H1 (cell line): Measurements from ENCODE around the gene ISM1. TPM values are rescaled to one million over a fixed set of nuclear protein-coding genes. Genes with fewer than 3 reads are reported as not detected.

Experiments
- CTCF ChIA-PET: fragments of 300-600 bp; sonication (Branson Sonifier 250); formaldehyde crosslinking; loops from one replicate; lab custom pipeline; 2021; ENCODE audit not compliant: partially characterized antibody; lab: Charles Lee
- POLR2A ChIA-PET: fragments of 300-600 bp; sonication (Branson Sonifier 250); formaldehyde crosslinking; loops from one replicate; lab custom pipeline; 2021; ENCODE audit warnings: inconsistent platforms; ENCODE audit not compliant: partially characterized antibody; lab: Charles Lee
- DNase-seq, 2 experiments: peaks; one replicate each; pipeline versions ENCODE4 v3.0.0 to v3.0.0-alpha.2; 2010 to 2022; ENCODE audit warnings: low spot score in 2 of 2, low read depth in 1 of 2, mixed read lengths in 1 of 2
- FAIRE-seq: peaks from 2 replicates; lab custom pipeline; 2011; peaks lifted over from hg19 to GRCh38; lab: Jason Lieb, UNC
- H2AFZ ChIP-seq: 2 replicates; pipeline ENCODE4 v1.8.1; 2012; ENCODE audit warnings: low read length, inconsistent platforms
- H2AK5ac ChIP-seq: 2 replicates; pipeline ENCODE4 v1.6.1; 2013; ENCODE audit warnings: low read depth, low read length
- H2BK120ac ChIP-seq: replicated peaks from 2 replicates; pipeline ENCODE3; 2013; ENCODE audit warnings: low read depth, low read length, inconsistent platforms
- H2BK12ac ChIP-seq: 2 replicates; pipeline ENCODE4 v1.6.1; 2013; ENCODE audit warnings: low read depth, low read length
- H2BK15ac ChIP-seq: 2 replicates; pipeline ENCODE4 v1.6.1; 2013; ENCODE audit warnings: low read length
- H2BK20ac ChIP-seq: 2 replicates; pipeline ENCODE4 v1.6.1; 2013; ENCODE audit warnings: low read length
- H2BK5ac ChIP-seq: 2 replicates; pipeline ENCODE4 v1.6.1; 2013; ENCODE audit warnings: low read depth, low read length
- H3K14ac ChIP-seq: 2 replicates; pipeline ENCODE4 v1.6.1; 2013; ENCODE audit warnings: inconsistent platforms; ENCODE audit not compliant: insufficient read length
- H3K18ac ChIP-seq: 2 replicates; pipeline ENCODE4 v1.6.1; 2013; ENCODE audit warnings: low read length; ENCODE audit errors: extremely low read depth
- H3K23ac ChIP-seq: 2 replicates; pipeline ENCODE4 v1.6.1; 2013; ENCODE audit warnings: inconsistent platforms; ENCODE audit not compliant: insufficient read length
- H3K23me2 ChIP-seq: 2 replicates; pipeline ENCODE4 v1.6.1; 2013; ENCODE audit warnings: low read depth, low read length
- H3K27ac ChIP-seq: 2 replicates; pipeline ENCODE4 v1.6.1; 2011; ENCODE audit warnings: low read depth, low read length, inconsistent platforms
- H3K27me3 ChIP-seq, 4 experiments: replicated peaks in 1 of 4; 1 replicate in 1 of 4; 2 replicates in 3 of 4; pipeline versions ENCODE4 v1.6.1 to v1.8.1; 2011 to 2013; ENCODE audit warnings: low read length in 3 of 4, mild to moderate bottlenecking in 3 of 4, inconsistent platforms in 2 of 4, mixed read lengths in 2 of 4, moderate library complexity in 1 of 4; ENCODE audit not compliant: control insufficient read depth in 3 of 4, insufficient read depth in 3 of 4; ENCODE audit errors: extremely low read depth in 1 of 4
- H3K36me3 ChIP-seq, 4 experiments: 2 replicates each; pipeline versions ENCODE4 v1.6.1 to v1.8.1; 2011 to 2013; ENCODE audit warnings: mild to moderate bottlenecking in 4 of 4, low read length in 3 of 4, moderate library complexity in 2 of 4, control low read depth in 1 of 4, inconsistent platforms in 1 of 4; ENCODE audit not compliant: insufficient read depth in 4 of 4, control insufficient read depth in 2 of 4
- H3K4ac ChIP-seq: replicated peaks from 2 replicates; pipeline ENCODE3; 2013; ENCODE audit warnings: low read length, low read depth, mixed read lengths, inconsistent platforms; ENCODE audit not compliant: insufficient read length
- H3K4me1 ChIP-seq, 4 experiments: replicated peaks in 1 of 4; 1 replicate in 1 of 4; 2 replicates in 3 of 4; pipeline versions ENCODE4 v1.6.1 to v1.8.1; 2011 to 2013; ENCODE audit warnings: low read length in 3 of 4, inconsistent platforms in 2 of 4, mixed read lengths in 1 of 4; ENCODE audit not compliant: insufficient read depth in 4 of 4, control insufficient read depth in 3 of 4
- H3K4me2 ChIP-seq, 2 experiments: 2 replicates each; pipeline versions ENCODE4 v1.6.1 to v1.8.1; 2011 to 2013; ENCODE audit warnings: low read depth in 2 of 2, low read length in 2 of 2, control low read depth in 1 of 2, inconsistent platforms in 1 of 2, mild to moderate bottlenecking in 1 of 2; ENCODE audit not compliant: insufficient read depth in 1 of 2
- H3K4me3 ChIP-seq, 4 experiments: fragments of 200-600, 300-600 bp in 1 of 4; sonication (generic), shearing (Covaris generic), sonication (Bioruptor Twin) in 1 of 4; 2 replicates each; pipeline versions ENCODE4 v1.5.1 to v1.8.1; 2011 to 2016; ENCODE audit warnings: low read length in 4 of 4, low read depth in 3 of 4, control low read depth in 2 of 4, inconsistent platforms in 2 of 4, mild to moderate bottlenecking in 2 of 4, mixed read lengths in 1 of 4, moderate library complexity in 1 of 4; ENCODE audit not compliant: insufficient read depth in 2 of 4; ENCODE audit errors: extremely low read depth in 1 of 4
- H3K56ac ChIP-seq: replicated peaks from 2 replicates; pipeline ENCODE3; 2013; ENCODE audit warnings: low read depth, mild to moderate bottlenecking, mixed read lengths, low read length, inconsistent platforms; ENCODE audit not compliant: insufficient read length
- H3K79me1 ChIP-seq: 2 replicates; pipeline ENCODE4 v1.6.1; 2013; ENCODE audit warnings: low read depth, low read length, control low read depth
- H3K79me2 ChIP-seq, 2 experiments: 2 replicates each; pipeline versions ENCODE4 v1.6.1 to v1.8.1; 2012 to 2013; ENCODE audit warnings: low read length in 2 of 2, mild to moderate bottlenecking in 2 of 2, inconsistent platforms in 1 of 2; ENCODE audit not compliant: insufficient read depth in 2 of 2, control insufficient read depth in 1 of 2
- H3K9ac ChIP-seq, 4 experiments: replicated peaks in 1 of 4; 1 replicate in 1 of 4; 2 replicates in 3 of 4; pipeline versions ENCODE4 v1.6.1 to v1.8.1; 2011 to 2013; ENCODE audit warnings: low read depth in 3 of 4, low read length in 3 of 4, control low read depth in 2 of 4, mild to moderate bottlenecking in 2 of 4, moderate library complexity in 2 of 4, inconsistent platforms in 1 of 4; ENCODE audit errors: extremely low read depth in 1 of 4
- H3K9me3 ChIP-seq, 2 experiments: 2 replicates each; pipeline versions ENCODE4 v1.6.1 to v1.8.1; 2012 to 2013; ENCODE audit warnings: mild to moderate bottlenecking in 2 of 2, moderate library complexity in 2 of 2, control low read depth in 1 of 2, inconsistent platforms in 1 of 2, low read depth in 1 of 2, low read length in 1 of 2, mixed read lengths in 1 of 2; ENCODE audit not compliant: insufficient read depth in 2 of 2
- H4K20me1 ChIP-seq, 2 experiments: replicated peaks in 1 of 2; 2 replicates each; pipeline versions ENCODE3 to v1.8.1; 2011 to 2013; ENCODE audit warnings: inconsistent platforms in 2 of 2, low read length in 2 of 2, mild to moderate bottlenecking in 1 of 2; ENCODE audit not compliant: insufficient read depth in 2 of 2, control insufficient read depth in 1 of 2
- H4K5ac ChIP-seq: 2 replicates; pipeline ENCODE4 v1.6.1; 2013; ENCODE audit warnings: low read length, low read depth, mixed read lengths, inconsistent platforms; ENCODE audit not compliant: insufficient read length
- H4K8ac ChIP-seq: 2 replicates; pipeline ENCODE4 v1.8.0; 2013; ENCODE audit warnings: mild to moderate bottlenecking, moderate library complexity, low read length, inconsistent platforms; ENCODE audit not compliant: insufficient read depth; ENCODE audit errors: extremely low read depth
- H4K91ac ChIP-seq: replicated peaks from 2 replicates; pipeline ENCODE3; 2013; ENCODE audit warnings: low read length, mixed read lengths, inconsistent platforms; ENCODE audit not compliant: insufficient read length
- CEBPB ChIP-seq: IDR thresholded peaks from 2 replicates; pipeline ENCODE4 v1.6.1; 2012; ENCODE audit warnings: low read depth, low read length
- HDAC6 ChIP-seq: IDR thresholded peaks from one replicate; pipeline ENCODE4 v1.7.1; 2012; ENCODE audit warnings: low read depth, mild to moderate bottlenecking, inconsistent platforms, low read length, moderate library complexity
- KDM5A ChIP-seq: fragments of 200-600 bp; IDR thresholded peaks from 2 replicates; pipeline ENCODE4 v1.7.1; 2012; ENCODE audit warnings: mild to moderate bottlenecking, low read length, inconsistent platforms, mixed read lengths
- MAFK ChIP-seq: IDR thresholded peaks from 2 replicates; pipeline ENCODE4 v1.6.1; 2012; ENCODE audit warnings: low read depth, mild to moderate bottlenecking, improper control_type of control experiment, low read length
- POLR2AphosphoS5 ChIP-seq: IDR thresholded peaks from 2 replicates; pipeline ENCODE4 v1.6.1; 2011; ENCODE audit warnings: low read depth, low read length
- RBBP5 ChIP-seq: IDR thresholded peaks from 2 replicates; pipeline ENCODE4 v1.7.1; 2012; ENCODE audit warnings: low read depth, mild to moderate bottlenecking, inconsistent platforms, low read length, moderate library complexity, borderline replicate concordance
- SAP30 ChIP-seq: fragments of 300-600 bp; sonication (generic); IDR thresholded peaks from 2 replicates; pipeline ENCODE4 v1.7.1; 2012; ENCODE audit warnings: low read length, moderate library complexity, mild to moderate bottlenecking, inconsistent platforms; ENCODE audit not compliant: insufficient read depth, insufficient replicate concordance
- SRF ChIP-seq: IDR thresholded peaks from 2 replicates; pipeline ENCODE4 v1.6.1; 2011; ENCODE audit warnings: mild to moderate bottlenecking, low read depth, low read length, moderate library complexity
- SUZ12 ChIP-seq: fragments of 200-600 bp; sonication (generic); IDR thresholded peaks from 2 replicates; pipeline ENCODE4 v1.6.1; 2012; ENCODE audit warnings: mild to moderate bottlenecking, inconsistent platforms, low read length, moderate library complexity, mixed read lengths
- TAF7 ChIP-seq: optimal IDR thresholded peaks from 2 replicates; pipeline ENCODE3; 2011; ENCODE audit warnings: low read depth, mild to moderate bottlenecking, inconsistent platforms, low read length, moderate library complexity, borderline replicate concordance
- ZNF274 ChIP-seq: IDR thresholded peaks from 2 replicates; pipeline ENCODE4 v1.7.0; 2012; ENCODE audit warnings: low read length, borderline replicate concordance; ENCODE audit errors: extremely low read depth
- WGBS, 2 experiments: shearing (Covaris generic) in 1 of 2; methylation state at CpG; one replicate each; pipeline versions ENCODE4 v1.1.6 to v1.1.7; 2013 to 2015; ENCODE audit warnings: low lambda C conversion rate in 2 of 2, mixed read lengths in 2 of 2, inconsistent platforms in 1 of 2, low coverage in 1 of 2, missing lambda C conversion rate in 1 of 2; ENCODE audit not compliant: insufficient replicate concordance in 2 of 2, insufficient coverage in 1 of 2, insufficient read length in 1 of 2; ENCODE audit errors: extremely low coverage in 1 of 2, missing lambda C conversion rate in 1 of 2; 5-methylcytosine and 5-hydroxymethylcytosine counted together
- polyA plus RNA-seq, 7 experiments: library from polyadenylated mRNA; depleted of rRNA in 3 of 7; stranded (reverse) in 5 of 7; unstranded in 2 of 7; fragments of >200 nt in 5 of 7; fragments of 200-250 nt in 2 of 7; gene quantifications; 1 replicate in 5 of 7; 2 replicates in 1 of 7; 4 replicates in 1 of 7; pipeline versions ENCODE4 v1.2.1 to v1.2.3, GENCODE V29; 2011 to 2013; ENCODE audit warnings: missing spikeins in 2 of 7, mixed read lengths in 2 of 7
- total RNA-seq: library from RNA; stranded (reverse); fragmentation: NEBNext Ultra II Directional; extraction: Animal tissue kit (Norgen Biotek cat#: 25700); gene quantifications from 2 replicates; pipeline ENCODE4 v1.2.1, GENCODE V29; 2021
- TF ChIP-seq, protein P1 (sequence below): IDR thresholded peaks from 2 replicates; pipeline ENCODE4 v1.6.1; 2012; ENCODE audit warnings: inconsistent platforms

ISM1 gene
- total and polyA plus RNA-seq, 2 of the 8 experiments (the other 6 are each of a cell fraction or from before 2014, with no cell fraction given): 0.62 to 0.97 TPM

DNA sequence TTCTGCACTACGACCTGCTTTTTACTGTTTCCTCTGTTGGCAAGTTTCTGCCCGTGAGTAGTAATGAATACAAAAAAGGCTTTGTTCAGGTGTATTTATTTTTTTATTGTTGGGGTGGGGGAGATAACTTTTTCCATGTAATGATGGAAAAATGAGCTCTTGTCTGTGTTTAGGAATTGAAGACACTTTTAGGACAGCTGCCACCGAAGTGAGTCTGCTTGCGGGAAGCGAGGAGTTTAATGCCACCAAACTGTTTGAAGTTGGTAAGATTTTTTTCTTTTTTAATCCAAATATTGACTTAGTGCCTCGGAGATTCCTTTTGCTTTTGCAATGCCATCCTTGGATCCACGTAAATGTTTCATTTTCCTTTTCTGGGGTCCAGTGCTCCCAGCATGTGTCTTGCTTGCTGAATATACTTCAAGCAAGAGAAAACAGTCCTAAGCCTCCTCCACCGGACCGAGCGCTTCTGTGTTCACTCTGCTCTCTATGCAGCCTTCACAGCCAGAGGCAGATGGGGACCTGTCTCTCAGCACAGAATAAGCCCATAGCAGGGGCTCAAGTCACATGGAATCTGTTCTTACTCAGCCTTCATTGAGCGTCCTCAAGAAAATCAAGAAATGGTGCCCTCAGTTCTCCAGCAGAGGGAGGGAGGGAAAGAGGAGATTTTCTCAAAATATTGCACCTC lies 71.3 kb downstream of the ISM1 start:
- no peaks in the 10 kb centered on the region; the same call in 1 of the 2 replicates for H3K23me2 ChIP-seq
- H2BK5ac ChIP-seq: no peak overlapping the region
- FAIRE-seq (no peak), DNase-seq (peak in 1 of 2 experiments; percentile 39)
- no peak overlapping the region for H3K4me3 ChIP-seq
- no peaks in the 10 kb centered on the region for H3K36me3 ChIP-seq
- H3K23ac ChIP-seq: no peak overlapping the region
- H3K56ac ChIP-seq: no peak overlapping the region
- 87% methylated on average over 11 of the region's 11 CpGs; no CpG with 5 or more reads in 1 of the 2 experiments for WGBS, 2 experiments
- no peak overlapping the region for H2BK15ac ChIP-seq
- no peak overlapping the region for H3K18ac ChIP-seq
- H3K27ac ChIP-seq: no peak overlapping the region
- H3K27me3 ChIP-seq: no peaks in the 10 kb centered on the region
- H3K79me2 ChIP-seq: no peaks in the 10 kb centered on the region; a peak in 1 of 4 replicates
- H2BK20ac ChIP-seq: no peak overlapping the region
- H4K8ac ChIP-seq: no peak overlapping the region
- no peak overlapping the region for H2AK5ac ChIP-seq
- H2BK120ac ChIP-seq: no peak overlapping the region
- no peaks in the 10 kb centered on the region for H3K9me3 ChIP-seq
- H3K4ac ChIP-seq: no peak overlapping the region
- H4K20me1 ChIP-seq: no peaks in the 10 kb centered on the region
- no peak overlapping the region for H4K5ac ChIP-seq
- H3K14ac ChIP-seq: no peak overlapping the region
- H4K91ac ChIP-seq: no peak overlapping the region
- no peak overlapping the region for H2AFZ ChIP-seq
- ChIA-PET POLR2A (no interaction called here), CTCF (interaction anchor here (0.6 to 2.7 kb wide), 6 partner anchors 8 to 32 kb away, joined by 3 to 20 read pairs (median 6); no protein-coding TSS in a partner anchor)
- no peaks in the 10 kb centered on the region for H3K79me1 ChIP-seq
- H3K4me1 ChIP-seq: peaks cover 0 to 3% (median 0%) of the 10 kb centered on the region in 4 experiments; a peak in 1 of 7 replicates
- H3K4me2 ChIP-seq: no peak overlapping the region
- TF ChIP-seq POLR2AphosphoS5 (no peak), SRF (no peak), MAFK (no peak), RBBP5 (no peak), ZNF274 (no peak), CEBPB (no peak), SAP30 (no peak), TAF7 (no peak), KDM5A (no peak), SUZ12 (no peak), HDAC6 (no peak)
- TF ChIP-seq, protein P1, sequence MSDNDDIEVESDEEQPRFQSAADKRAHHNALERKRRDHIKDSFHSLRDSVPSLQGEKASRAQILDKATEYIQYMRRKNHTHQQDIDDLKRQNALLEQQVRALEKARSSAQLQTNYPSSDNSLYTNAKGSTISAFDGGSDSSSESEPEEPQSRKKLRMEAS: no peak
- H2BK12ac ChIP-seq: no peak overlapping the region
- H3K9ac ChIP-seq: no peak overlapping the region
